Inflammatory macrophage treated with lipopolysaccharide for 1 hour (primary cell): Measurements from ENCODE around the gene DHX9.

Experiments used
- DNase-seq, 2 donors: peaks; one replicate each; pipeline ENCODE4 v3.0.0-alpha.2; 2020 to 2022

DHX9 gene

DNA sequence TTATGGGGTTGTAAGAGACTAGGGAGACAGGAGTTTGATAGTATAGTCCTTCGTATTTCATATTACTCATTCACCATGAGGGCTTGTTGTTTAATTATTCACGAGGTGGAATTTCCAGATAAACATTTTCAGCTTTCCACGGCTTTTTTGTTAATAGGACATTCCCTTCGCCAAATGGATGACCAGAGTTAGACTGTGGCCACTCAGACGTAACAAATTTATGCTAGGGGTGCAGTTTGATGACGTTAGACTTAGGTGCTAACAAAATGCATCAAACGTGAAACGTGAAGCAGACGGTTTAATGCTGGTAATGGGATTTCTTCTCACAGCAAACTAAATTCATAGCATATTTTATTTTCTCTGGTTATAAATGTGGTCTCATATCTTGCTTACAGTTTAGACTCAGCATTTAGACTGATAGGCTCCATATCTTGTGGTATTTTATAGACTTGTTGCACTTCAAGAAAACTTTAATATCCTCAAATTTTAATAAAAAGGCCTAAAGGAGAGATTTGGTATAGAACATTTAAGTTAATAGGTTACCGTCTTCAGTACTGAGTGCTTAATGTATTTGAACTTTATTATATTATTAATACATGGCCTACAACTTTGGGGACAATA is 2.3 kb downstream of the DHX9 start:
- DNase-seq, result no peak

DNA sequence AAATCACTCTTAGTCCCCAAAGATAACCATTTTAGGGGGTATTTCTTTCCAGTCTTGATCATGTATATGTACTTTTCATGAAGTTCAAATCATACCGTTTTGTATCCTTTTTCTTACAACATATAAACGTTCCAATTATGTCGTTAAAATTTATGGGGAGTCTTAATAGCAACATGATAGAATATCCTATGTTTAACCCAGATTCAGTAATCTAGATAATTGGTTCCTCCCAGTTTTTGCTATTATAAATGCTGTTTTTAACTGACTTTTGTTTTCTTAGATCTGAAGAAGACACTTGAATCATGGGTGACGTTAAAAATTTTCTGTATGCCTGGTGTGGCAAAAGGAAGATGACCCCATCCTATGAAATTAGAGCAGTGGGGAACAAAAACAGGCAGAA is 3.1 kb downstream of the DHX9 start:
- no peak for DNase-seq

DNA sequence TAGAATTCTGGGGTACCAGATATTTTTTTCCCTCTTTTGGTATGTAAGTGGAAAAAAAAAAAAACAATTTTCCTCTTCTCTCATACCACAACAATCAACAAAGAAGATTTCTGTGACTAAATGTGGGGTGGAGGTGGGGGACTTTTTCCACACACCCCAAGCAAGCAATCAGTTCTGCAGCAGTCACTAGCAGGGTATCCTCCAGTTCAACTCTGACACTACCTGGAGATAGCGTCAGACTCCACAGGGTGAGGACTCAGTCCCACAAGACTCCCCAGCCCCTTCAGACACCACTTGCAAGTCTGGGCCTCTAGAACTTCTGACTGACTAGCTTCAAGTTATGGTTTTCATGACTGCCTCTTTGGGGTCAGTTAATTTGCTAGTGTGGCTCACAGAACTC is 6.2 kb downstream of the DHX9 start:
- no peak for DNase-seq

DNA sequence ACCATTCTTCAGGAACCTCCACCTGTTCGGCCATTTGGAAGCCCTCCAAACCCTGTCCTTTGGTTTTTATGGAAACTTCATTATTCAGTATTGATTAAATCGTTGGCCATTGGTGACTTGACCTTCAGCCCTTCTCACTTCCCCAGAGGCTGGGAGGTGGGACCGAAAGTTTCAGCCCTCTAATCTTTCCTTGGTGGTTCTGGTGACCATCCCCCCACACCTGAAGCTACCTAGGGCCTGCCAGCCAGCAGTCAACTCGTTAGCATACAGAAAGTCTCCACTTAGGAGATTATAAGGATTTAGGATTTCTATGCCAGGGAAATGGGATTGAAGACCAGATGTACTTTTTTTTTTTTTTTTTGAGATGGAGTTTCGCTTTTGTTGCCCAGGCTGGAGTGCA is 6.7 kb downstream of the DHX9 start:
- no peak for DNase-seq

DNA sequence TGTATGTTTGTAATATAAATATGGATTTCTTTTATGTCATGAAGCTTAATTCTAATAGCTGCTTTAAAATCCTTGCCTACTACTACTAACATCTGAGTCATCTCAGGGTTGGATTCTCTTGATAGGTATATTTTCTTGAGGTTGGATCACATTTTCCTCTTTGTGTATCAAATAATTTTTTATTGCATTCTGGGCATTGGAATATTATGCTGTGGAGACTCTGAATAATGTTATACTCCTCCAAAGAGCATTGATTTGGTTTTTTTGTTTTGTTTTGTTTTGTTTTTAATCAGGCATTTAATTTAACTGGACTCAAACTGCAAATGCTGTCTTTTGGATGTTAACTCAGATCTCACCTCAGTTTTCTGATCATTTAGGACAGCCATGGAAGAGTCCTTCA is 8.0 kb downstream of the DHX9 start:
- DNase-seq, result no peak

DNA sequence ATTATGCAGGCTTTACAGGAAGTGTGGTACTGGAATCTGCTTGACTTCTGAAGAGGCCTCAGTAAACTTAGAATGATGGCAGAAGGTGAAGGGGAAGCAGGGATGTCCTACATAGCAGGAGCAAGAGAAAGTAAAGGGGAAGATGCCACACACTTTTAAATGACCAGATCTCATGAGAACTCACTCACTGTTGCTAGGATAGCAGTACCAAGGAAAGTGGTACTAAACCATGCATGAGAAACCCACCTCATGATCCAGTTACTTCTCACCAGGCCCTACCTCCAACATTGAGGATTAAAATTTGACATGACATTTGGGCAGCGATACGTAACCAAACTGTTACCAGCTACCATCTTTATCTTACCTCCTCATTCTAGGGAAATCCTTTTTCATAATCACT is 9.6 kb downstream of the DHX9 start:
- no peak for DNase-seq

DNA sequence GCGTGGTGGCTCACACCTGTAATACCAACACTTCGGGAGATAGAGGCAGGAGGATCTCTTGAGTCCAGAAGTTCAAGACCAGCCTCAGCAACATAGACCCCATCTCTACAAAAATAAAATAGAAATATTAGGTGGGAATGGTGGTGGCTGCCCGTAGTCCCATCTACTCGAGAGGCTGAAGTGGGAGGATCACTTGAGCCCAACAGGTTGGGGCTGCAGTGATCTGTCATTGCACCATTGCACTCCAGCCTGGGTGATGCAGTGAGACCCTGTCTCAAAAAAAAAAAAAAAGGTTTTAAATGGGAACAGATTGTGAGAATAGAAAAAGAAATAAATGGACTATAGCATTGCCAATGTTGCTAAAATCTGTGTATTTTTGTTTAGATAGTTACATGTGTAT is 11.2 kb downstream of the DHX9 start:
- no peak for DNase-seq

DNA sequence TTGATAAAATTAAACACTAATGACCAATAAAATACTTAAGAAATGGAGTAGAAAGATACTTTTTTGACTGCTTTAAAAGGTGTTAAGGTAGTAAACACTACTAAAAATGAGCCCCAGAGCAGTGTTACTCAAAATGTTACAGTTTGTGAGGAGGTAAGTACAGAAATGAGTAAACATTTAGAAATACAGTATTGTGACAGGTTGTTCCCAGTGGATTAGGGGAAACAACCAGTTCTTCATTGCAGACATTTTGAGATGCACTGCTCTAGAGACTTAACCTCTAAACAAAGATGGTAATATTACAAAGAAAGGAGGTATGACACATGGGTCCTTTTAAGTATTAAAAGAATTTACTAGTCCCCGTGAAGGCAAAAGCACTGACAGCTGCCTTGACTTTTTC is 12.7 kb downstream of the DHX9 start:
- DNase-seq, result no peak

DNA sequence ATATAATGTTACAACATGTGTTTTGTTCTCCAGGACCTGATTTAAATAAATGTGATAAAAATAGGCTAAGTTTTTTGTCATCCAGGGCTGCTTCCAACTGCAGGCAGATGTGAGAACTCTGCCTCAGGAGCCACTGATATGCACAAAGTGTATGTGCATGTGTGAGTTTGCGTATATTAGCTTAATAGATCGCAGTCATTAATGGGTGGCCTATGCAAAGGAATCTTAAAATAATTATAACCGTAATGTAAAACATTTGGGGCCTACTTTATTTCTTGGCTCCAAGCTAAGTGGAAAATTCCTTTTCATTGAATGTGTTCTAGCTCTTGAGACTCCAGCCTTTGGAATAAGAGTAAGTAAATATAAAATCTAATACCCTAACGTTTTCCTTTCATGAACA is 16.8 kb downstream of the DHX9 start:
- DNase-seq, result no peak

DNA sequence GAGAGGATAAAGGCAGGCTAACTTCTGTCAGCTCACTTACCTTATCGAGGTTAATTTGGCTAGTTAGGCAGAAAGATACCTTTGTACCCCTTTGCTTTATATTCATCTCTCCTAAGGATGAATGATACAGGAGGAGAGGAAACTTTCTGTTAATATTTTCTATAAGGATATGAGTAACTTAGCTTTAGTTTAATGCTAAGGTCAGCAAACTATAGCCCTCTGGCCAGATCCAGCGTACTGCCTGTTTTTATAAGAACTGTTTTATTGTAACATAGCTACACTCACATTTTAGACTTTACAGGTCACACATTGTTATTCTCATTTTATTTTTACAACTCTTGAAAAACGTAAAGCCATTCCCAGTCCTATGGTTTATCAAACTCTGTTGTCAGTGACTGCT is 18.1 kb downstream of the DHX9 start:
- no peak for DNase-seq

DNA sequence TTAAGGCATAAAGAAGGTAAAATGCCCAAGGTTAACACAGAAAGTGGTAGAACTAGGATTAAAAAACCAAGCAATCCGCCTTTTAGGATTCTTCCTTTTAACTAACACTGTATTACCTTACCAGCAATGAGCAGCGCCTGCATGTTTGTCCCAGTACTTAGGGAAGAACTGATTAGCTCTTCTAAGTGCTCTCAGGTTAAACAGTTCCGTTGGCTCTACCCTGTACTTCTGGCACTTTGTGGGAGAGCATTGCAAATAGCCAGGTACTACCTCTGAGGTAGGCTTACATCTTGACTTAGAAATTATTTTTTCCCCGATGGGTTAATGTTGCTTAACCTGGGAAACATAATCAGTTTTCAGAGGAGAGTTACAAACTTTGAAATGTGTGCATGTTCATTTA is 21.5 kb downstream of the DHX9 start:
- no peak for DNase-seq

DNA sequence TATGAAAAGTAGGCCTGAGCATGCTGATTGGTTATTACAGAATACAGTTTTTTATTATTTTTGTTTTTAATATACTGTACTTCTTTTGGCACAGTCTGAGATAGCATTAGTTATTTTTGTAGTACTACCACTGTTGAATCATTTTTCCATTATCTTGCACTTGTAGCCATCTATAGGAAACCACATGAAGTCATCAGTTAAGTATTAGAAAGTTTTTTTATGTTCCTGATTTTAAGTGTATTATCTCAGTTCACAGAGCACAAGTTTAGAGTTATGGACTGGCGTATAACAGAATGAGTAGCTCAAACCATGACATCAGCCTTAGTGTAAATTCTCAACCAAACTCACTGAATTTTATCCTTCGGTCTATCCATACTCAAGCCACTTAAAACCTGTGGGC is 22.8 kb downstream of the DHX9 start:
- no peak for DNase-seq

DNA sequence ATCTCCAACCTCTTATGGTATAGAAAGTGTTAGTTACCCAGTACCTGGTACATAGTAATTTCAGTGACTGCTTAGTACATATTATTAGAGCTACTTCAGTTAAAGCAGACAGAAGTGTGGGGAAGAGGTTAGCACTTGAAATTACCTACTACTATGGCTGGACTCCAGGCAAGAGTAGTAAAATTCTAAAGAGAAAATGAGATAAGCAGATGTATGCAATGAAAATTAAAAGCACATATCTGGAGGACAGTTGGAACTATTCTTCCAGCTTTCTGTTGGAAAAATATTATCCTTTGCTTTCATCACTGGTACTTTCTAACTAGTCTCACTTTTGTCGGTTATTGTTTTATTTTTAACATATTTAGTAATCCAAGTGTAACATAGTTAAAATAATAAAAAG is 23.7 kb downstream of the DHX9 start:
- DNase-seq, result no peak

DNA sequence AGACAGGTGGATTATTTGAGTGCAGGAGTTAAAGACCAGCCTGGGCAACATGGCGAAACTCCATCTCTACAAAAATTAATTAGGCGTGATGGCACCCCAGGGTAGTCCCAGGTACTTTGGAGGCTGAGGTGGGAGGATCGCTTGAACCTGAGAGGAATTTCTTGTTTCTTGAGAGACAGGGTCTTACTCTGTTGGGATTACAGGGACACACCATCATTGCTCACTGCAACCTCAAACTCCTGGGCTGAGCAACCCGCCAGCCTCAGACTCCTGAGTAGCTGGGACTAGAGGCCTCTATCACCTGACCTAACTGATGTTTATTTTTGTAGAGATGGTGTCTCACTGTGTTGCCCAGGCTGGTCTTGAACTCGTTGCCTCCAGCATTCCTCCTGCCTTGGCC is 24.8 kb downstream of the DHX9 start:
- no peak for DNase-seq

DNA sequence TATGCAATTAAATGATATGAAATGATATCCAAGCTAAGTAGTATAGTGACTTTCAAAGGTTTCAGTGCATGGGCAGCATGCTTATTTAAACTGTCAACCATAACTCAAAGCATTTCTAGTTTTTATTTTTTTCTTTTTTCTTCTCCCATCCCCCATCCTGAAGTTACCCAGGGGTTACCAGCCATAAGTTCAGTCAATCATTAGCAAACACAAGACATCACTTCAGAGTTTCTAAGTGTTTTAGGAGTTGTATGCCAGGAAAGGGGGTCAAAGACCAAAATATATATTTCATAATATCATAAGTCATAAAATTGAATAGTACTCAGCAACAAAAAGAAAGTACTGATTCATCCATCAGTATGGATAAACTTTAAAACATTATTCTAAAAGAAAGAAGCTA is 28.7 kb downstream of the DHX9 start:
- DNase-seq, result no peak

DNA sequence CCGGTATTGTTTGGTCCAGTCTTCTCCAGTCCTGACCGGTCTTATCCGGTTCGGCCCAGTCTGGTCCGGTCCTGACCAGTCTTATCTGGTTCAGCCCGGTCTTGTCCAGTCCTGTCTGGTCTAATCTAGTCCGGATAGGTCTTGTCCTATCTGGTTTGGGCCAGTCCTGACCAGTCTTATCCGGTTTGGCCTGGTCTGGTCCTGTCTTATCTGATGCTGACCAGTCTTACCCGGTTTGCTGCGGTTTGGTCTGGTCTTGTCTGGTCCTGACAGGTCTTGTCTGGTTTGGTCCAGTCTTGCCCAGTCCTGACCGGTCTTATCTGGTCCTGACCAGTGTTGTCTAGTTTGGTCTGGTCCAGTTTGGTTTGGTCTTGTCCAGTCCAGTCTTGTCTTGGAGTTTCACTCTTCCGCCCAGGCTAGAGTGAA is 30.1 kb downstream of the DHX9 start:
- DNase-seq, result no peak

DNA sequence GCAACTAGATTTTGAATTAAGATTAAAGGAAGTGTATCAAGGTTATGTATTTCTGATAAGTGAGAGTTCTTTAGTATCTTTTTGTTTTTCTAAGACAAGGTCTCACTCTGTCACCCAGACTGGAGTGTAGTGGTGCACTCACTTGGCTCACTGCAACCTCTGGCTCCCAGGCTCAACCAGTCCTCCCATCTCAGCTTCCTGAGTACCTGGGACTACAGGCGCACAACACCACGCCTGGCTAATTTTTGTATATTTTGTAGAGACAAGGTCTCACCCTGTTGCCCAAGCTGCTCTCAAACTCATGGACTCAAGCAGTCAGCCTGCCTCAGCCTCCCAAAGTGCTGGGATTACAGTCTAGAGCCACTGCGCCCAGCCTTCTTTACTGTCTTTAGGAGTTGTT is 33.7 kb downstream of the DHX9 start:
- DNase-seq, result no peak

DNA sequence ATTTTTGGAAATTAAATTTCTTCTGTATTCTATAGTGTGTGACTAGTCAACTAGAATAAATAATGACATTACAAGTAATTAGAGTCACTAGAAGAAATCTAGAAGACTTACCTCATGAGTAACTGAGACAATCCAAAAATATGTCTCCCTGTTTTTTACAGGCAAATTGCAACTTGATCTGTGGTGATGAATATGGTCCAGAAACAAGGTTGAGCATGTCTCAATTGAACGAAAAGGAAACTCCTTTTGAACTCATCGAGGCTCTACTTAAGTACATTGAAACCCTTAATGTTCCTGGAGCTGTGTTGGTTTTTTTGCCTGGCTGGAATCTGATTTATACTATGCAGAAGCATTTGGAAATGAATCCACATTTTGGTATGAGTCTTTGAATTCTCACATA is 36.7 kb downstream of the DHX9 start:
- no peak for DNase-seq

DNA sequence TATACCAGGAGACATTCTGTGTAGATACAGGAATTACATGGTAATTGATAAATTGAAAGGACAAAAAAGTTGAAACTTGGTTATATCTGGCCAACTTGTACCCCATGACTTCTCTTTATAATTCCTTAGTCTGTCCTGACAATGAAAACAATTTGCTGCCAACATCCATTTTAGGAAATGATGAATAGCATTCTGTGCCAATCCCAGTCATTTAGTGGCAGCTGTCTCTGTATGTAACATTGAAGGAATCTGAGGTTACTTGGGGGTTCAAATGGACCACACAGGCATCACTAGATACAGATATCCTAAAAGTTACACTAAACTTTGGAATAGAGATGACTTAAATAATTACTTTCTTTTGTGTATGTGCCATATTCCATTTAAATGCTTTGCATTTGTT is 38.2 kb downstream of the DHX9 start:
- DNase-seq, result no peak

DNA sequence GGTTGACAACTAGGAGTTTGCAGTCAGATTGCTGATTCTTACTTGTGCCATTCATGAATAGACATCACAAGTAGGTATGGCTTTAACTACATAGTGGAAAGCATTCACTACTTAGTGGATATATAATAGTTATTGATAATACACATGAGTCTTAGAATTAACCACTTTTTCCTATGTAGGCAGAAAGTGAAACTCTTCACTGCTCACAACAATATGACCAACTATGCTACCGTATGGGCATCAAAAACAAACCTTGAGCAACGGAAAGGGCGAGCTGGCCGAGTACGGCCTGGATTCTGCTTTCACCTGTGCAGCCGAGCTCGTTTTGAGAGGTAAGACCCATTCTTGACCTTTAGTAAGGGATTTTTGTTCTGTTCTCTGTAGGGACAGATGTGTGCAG is 38.7 kb downstream of the DHX9 start:
- DNase-seq, result no peak

DNA sequence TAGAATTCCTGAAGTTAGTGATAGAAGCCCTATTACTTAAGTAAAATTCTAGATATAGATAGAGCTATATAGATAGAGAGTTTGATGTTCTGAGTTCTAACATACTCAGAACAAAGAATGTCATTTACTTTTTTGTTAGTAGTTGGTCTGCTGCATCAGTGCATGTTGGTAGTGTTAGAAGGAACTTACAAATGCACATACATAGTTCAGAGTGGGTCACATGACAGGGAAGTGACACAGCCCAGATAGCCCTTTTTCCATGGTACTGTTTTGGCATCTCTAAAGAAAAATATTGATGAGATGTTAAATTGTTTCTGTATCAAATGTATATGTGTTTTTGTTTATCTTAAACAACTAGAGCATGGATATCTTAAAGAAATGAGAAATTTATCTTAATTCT is 45.7 kb downstream of the DHX9 start:
- no peak for DNase-seq

DNA sequence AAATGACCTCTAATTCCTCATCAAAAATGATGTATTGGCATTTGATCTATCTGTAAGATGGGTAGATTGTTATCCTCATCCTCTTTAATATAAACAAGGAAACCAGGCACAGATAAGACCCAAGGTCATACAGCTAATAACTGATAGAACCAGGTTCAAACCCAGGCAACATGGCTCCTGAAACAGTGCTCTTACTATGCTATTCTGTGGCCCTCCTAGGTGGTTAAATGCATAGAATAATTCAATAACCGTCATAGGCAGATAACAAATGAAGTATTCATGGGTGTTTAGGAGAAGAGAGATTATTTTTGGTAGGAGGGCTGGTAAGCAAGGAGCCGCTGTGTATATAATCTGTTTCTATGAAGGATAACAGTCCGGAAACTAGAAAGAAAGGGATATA is 46.4 kb downstream of the DHX9 start:
- no peak for DNase-seq

DNA sequence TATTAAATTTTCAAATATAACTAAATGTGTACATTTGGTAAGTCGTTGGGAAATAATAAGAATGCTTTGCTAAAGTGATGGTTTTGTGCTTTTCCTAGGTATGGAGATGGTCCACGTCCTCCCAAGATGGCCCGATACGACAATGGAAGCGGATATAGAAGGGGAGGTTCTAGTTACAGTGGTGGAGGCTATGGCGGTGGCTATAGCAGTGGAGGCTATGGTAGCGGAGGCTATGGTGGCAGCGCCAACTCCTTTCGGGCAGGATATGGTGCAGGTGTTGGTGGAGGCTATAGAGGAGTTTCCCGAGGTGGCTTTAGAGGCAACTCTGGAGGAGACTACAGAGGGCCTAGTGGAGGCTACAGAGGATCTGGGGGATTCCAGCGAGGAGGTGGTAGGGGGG is 47.8 kb downstream of the DHX9 start:
- no peak for DNase-seq

DNA sequence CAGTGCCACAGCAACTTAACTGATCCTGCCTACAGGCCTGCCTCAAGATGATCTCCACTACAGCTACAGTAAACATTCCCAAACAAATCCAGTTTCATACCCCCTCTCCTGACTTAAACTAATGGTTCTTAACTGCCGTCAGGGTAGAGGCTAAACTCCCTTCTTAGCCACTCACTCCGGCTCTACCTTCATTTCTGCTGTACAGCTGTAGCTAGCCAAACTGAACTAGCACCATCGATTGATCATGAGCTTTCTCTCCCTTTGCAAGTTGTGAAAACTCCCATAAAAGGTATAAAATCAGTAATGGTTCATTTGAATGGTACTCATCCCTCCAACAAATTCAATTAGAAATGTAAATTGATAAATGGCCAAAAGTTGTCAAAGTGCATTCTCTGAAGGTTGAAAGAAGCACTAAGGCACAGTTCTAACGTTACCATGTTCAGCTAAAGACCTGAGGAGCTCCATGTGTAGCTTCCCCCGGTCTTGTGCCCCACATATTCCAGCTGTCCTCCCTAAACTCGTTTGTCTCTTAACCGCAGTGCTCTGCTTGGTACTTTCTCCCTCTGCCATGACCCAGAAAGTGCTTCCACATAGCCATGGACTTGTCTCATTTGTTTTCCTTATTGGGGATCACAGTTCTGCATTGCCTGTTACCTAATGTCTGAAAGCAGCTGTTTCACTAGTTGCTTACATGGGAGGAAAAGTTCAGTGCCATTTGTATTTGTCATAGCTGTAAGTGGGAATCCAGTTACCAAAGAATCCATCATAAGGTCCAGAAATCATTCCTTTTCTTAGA is 49.8 kb downstream of the DHX9 start:
- no peak for DNase-seq

DNA sequence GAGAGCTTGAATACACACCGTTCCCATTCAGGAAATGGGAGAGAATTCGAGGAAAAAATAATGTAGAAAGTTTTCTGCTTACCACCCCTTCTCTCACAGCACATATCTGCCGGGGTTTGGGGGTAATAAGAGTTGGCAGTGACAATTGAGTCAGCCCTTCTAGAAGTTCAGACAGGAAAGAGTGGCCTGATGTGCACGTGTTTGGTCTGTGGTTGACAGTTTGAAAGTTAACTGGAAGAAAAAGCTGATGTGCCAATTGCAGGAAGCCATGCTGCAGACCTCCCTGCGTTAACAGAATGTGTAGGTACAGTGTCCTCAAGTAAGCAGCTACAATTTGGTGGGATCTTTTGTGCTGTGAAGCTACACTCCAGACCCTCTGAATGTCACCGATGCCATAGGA is 50.9 kb downstream of the DHX9 start:
- no peak for DNase-seq
